Measurements from ENCODE around the gene IGSF6.
"Not testable (repeated sequence)": the region's sequence is repeated elsewhere in the genome, so short reads cannot be mapped to it uniquely, and the experiment has no call there.

IGSF6 gene

DNA sequence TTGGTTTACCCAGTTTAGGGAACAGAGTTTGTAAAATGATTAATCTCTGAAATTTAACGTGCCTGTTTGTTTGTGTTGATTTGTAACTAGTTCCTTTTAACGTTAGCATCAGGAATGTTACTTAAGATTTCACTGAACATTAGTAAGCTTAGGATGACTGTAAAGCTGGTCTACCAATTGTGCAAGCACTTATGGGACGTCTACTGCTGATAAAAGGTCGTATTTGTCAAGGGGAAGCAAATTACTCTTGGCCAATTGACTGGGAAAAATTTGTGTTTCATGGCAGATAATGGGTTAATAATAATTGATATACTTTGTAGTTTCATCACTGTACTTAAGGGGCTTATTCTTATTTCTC lies 41.2 kb downstream of the IGSF6 start:
- peaks cover 4% of the 10 kb centered on the region for H3K36me3 ChIP-seq (ENCODE audit: insufficient read depth, low read length)
- no peak overlapping the region for H3K4me3 ChIP-seq (ENCODE audit: low read depth in 1 of 2, low read length in 2 of 2)
- H3K27ac ChIP-seq (ENCODE audit: low read depth, low read length), result no peak overlapping the region
- no peaks in the 10 kb centered on the region for H3K9me3 ChIP-seq (ENCODE audit: low read length)
- H3K9ac ChIP-seq (ENCODE audit: low read length), result no peak overlapping the region
- peaks cover 22% of the 10 kb centered on the region for H3K4me1 ChIP-seq (ENCODE audit: insufficient read depth, low read length)
- H3K27me3 ChIP-seq (ENCODE audit: control insufficient read depth in 1 of 2, insufficient read depth in 2 of 2, low read length in 2 of 2), result no peaks in the 10 kb centered on the region

DNA sequence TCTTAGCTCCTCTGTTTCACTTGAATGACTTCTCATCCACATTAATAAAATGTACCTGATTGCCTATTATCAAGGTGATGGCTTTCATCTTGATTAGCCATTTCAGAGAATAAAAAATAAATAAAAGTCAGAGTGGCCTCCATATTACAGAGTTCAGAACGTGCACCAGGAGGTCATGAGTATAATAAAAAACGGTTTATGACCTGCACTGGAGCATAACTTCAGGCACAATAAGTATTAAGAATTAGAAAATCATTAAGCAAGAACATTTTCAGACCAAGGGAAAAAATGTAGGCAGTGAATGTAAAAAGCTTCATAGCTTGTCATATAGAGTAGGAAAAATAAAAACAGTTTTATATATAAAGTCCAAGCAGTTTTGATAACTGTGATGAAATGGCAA lies 41.6 kb downstream of the IGSF6 start:
- Histone ChIP-seq H3K27ac (ENCODE audit: low read depth, low read length) (no peak overlapping the region), H3K27me3 (ENCODE audit: control insufficient read depth in 1 of 2, insufficient read depth in 2 of 2, low read length in 2 of 2) (no peaks in the 10 kb centered on the region), H3K4me3 (ENCODE audit: low read depth in 1 of 2, low read length in 2 of 2) (no peak overlapping the region)

DNA sequence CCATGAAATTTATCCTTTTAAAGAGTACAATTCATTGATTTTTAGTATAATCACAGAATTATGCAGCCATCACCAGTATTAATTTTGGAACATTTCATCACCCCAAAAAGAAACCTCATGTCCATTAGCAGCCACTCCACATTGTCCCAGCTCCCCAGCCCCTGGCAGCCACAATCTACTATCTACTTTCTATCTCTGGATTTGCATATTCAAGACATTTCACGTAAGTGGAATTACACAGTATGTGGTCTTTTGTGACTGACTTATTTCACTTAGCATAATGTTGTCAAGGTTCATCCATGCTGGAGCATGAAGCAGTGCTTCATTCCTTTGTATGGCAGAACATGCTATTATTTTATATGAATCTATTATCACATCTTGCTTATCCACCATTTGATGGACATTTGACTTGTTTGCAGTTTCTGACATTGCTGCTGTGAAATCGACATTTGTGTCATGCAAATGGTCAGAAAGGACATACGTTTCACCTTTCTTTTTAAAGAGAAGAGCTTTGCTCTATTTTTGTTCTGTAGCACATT lies 42.3 kb downstream of the IGSF6 start:
- Histone ChIP-seq H3K27me3 (ENCODE audit: control insufficient read depth in 1 of 2, insufficient read depth in 2 of 2, low read length in 2 of 2) (no peaks in the 10 kb centered on the region), H3K9me3 (ENCODE audit: low read length) (no peaks in the 10 kb centered on the region), H3K27ac (ENCODE audit: low read depth, low read length) (no peak overlapping the region), H3K4me1 (ENCODE audit: insufficient read depth, low read length) (peaks cover 22% of the 10 kb centered on the region), H3K4me3 (ENCODE audit: low read depth in 1 of 2, low read length in 2 of 2) (no peak overlapping the region), H3K36me3 (ENCODE audit: insufficient read depth, low read length) (no peaks in the 10 kb centered on the region), H3K9ac (ENCODE audit: low read length) (no peak overlapping the region)

More for the DNA sequence above, 41.6 kb downstream of the IGSF6 start:
- Histone ChIP-seq H3K36me3 (ENCODE audit: insufficient read depth, low read length) (peaks cover 1% of the 10 kb centered on the region), H3K4me1 (ENCODE audit: insufficient read depth, low read length) (peaks cover 22% of the 10 kb centered on the region), H3K9me3 (ENCODE audit: low read length) (no peaks in the 10 kb centered on the region), H3K9ac (ENCODE audit: low read length) (no peak overlapping the region)

DNA sequence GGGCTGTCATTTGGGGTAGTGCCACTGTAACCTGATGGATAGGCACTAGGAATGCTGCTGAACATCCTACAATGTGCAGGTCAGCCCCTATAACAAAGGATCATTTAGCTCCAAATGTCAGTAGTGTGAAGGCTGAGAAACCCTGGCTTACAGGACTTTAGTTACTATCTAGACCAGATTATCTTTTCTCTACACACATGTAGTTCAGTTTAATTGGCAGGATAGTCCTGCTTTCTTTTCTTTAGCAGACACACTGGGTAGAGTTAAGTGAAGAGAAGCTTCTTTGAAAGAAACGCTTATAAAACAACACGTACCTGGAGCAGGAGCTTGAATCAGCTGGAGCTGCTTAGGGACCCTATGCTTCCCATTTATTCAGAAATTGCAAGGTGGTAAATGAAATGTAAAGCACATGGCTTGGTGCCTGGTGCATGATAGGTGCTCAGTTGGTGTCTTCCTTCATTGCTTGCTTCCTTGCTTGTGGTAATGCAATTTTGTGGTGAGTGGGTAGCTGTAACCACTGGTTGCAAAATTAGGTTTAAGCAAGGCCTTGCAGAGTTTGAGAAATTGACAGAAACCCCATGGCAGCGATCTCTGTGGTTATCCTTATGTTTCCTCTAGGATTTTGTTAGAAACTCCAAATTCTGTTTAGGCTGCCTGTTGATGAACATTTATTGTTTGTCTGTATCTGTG lies 43.6 kb downstream of the IGSF6 start:
- H3K27me3 ChIP-seq (ENCODE audit: control insufficient read depth in 1 of 2, insufficient read depth in 2 of 2, low read length in 2 of 2), result no peaks in the 10 kb centered on the region
- H3K27ac ChIP-seq (ENCODE audit: low read depth, low read length), result no peak overlapping the region
- H3K9me3 ChIP-seq (ENCODE audit: low read length), result no peaks in the 10 kb centered on the region
- H3K36me3 ChIP-seq (ENCODE audit: insufficient read depth, low read length), result no peaks in the 10 kb centered on the region
- H3K4me1 ChIP-seq (ENCODE audit: insufficient read depth, low read length), result peaks cover 27% of the 10 kb centered on the region
- H3K4me3 ChIP-seq (ENCODE audit: low read depth in 1 of 2, low read length in 2 of 2), result no peak overlapping the region
- no peak overlapping the region for H3K9ac ChIP-seq (ENCODE audit: low read length)

DNA sequence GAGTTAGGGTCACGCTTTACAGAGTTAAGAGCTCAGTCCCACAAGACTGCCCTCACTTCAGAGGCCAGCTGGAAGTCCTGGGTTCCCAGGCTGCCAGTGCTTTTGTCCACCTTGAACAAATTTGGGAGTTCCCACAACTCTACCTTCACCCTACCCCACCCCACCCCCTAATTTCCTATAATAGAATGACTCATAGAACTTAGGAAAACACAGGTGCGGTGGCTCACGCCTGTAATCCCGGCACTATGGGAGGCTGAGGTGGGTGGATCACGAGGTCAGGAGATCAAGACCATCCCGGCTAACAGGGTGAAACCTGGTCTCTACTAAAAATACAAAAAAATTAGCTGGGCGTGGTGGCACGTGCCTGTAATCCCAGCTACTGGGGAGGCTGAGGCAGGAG lies 46.6 kb downstream of the IGSF6 start:
- H3K4me3 ChIP-seq (ENCODE audit: low read depth in 1 of 2, low read length in 2 of 2); H3K36me3 ChIP-seq (ENCODE audit: insufficient read depth, low read length); H3K27ac ChIP-seq (ENCODE audit: low read depth, low read length); H3K9me3 ChIP-seq (ENCODE audit: low read length); H3K27me3 ChIP-seq (ENCODE audit: control insufficient read depth in 1 of 2, insufficient read depth in 2 of 2, low read length in 2 of 2); H3K9ac ChIP-seq (ENCODE audit: low read length): not testable (repeated sequence)
- H3K4me1 ChIP-seq (ENCODE audit: insufficient read depth, low read length), result peaks cover 23% of the 10 kb centered on the region

DNA sequence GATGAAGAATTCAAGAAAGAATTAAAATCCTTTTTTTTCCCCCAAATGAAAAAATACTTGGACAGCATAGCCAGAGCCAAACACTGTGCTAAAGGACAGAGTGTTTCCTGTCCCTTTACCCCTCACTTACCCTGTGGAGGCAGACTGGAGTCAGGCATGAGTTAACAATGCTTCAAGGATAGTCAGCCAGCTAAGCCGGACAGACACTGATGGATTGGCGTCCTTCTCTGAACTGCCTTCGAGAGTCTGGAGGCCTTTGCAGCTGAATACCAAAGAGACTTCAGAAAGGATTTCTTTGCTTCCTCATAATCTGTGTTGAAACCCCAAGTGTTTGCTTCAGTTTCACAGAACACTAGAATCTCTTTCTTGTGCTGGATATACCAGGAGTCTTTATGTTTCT lies 48.5 kb downstream of the IGSF6 start:
- Histone ChIP-seq H3K36me3 (ENCODE audit: insufficient read depth, low read length) (no peaks in the 10 kb centered on the region), H3K9ac (ENCODE audit: low read length) (no peak overlapping the region), H3K27ac (ENCODE audit: low read depth, low read length) (no peak overlapping the region), H3K4me1 (ENCODE audit: insufficient read depth, low read length) (peaks cover 18% of the 10 kb centered on the region), H3K27me3 (ENCODE audit: control insufficient read depth in 1 of 2, insufficient read depth in 2 of 2, low read length in 2 of 2) (no peaks in the 10 kb centered on the region), H3K4me3 (ENCODE audit: low read depth in 1 of 2, low read length in 2 of 2) (no peak overlapping the region), H3K9me3 (ENCODE audit: low read length) (no peaks in the 10 kb centered on the region)

DNA sequence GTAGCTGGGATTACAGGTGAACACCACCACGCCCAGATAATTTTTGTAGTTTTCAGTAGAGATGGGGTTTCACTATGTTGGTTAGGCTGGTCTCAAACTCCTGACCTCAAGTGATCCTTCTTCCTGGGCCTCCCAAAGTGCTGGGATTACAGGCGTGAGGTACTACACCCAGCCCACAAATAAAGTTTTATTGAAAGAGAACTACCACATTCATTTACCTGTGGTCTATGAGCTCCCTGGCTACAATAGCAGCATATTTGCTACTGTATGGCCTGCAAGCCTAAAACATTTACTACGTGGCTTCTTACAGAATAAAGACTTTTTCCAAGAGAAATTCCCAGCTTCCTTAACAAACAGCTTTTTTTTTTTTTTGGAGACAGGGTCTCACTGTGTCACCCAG lies 49.6 kb downstream of the IGSF6 start:
- no peak overlapping the region for H3K4me3 ChIP-seq (ENCODE audit: low read depth in 1 of 2, low read length in 2 of 2)
- H3K9ac ChIP-seq (ENCODE audit: low read length), result no peak overlapping the region
- H3K36me3 ChIP-seq (ENCODE audit: insufficient read depth, low read length), result no peaks in the 10 kb centered on the region
- H3K27me3 ChIP-seq (ENCODE audit: control insufficient read depth in 1 of 2, insufficient read depth in 2 of 2, low read length in 2 of 2), result no peaks in the 10 kb centered on the region
- H3K9me3 ChIP-seq (ENCODE audit: low read length), result no peaks in the 10 kb centered on the region
- H3K4me1 ChIP-seq (ENCODE audit: insufficient read depth, low read length), result peaks cover 25% of the 10 kb centered on the region
- H3K27ac ChIP-seq (ENCODE audit: low read depth, low read length), result no peak overlapping the region

DNA sequence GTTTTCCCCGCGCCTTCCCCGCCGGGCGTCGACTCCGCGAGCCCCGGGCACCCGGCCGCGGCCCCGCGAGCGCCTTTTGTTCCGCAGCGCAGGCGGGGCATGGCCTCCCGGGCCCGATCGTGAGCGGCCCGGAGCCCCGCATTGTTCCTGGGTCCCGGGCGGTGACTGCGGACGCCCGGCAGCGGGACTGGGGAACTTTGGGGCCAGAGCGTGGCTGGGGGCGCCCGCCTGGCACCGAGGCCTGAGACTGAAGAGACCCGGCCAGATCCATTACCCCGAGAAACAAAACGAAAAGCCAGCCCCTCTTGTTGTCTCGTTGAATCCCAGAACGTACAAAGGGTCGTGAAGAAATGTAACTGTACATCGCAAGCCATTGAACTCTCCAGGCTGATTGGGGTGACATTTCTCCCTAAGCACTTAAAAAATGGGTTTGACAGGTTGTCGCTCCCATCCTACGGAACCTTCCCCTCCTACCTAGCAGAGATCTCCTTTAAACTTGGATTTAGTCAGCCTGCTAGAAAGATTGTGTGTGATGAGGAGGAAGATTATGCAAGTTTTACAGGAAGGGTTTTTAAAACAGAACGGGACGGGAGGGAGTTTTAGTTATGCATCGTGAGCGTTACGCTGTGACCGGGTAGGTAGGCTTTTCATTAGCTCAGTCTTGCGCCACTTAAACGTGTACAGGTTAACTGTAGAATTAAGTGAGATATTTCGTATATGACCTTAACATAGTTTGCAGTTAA lies 52.2 kb downstream of the IGSF6 start:
- H3K27me3 ChIP-seq (ENCODE audit: control insufficient read depth in 1 of 2, insufficient read depth in 2 of 2, low read length in 2 of 2), result no peaks in the 10 kb centered on the region
- H3K27ac ChIP-seq (ENCODE audit: low read depth, low read length), result peak overlapping the region; percentile 92
- H3K9ac ChIP-seq (ENCODE audit: low read length), result peak overlapping the region; percentile 85
- no peaks in the 10 kb centered on the region for H3K36me3 ChIP-seq (ENCODE audit: insufficient read depth, low read length)
- H3K4me1 ChIP-seq (ENCODE audit: insufficient read depth, low read length), result peaks cover 25% of the 10 kb centered on the region
- peak overlapping the region; percentile 84 to 93 for H3K4me3 ChIP-seq (ENCODE audit: low read depth in 1 of 2, low read length in 2 of 2)
- no peaks in the 10 kb centered on the region for H3K9me3 ChIP-seq (ENCODE audit: low read length)

DNA sequence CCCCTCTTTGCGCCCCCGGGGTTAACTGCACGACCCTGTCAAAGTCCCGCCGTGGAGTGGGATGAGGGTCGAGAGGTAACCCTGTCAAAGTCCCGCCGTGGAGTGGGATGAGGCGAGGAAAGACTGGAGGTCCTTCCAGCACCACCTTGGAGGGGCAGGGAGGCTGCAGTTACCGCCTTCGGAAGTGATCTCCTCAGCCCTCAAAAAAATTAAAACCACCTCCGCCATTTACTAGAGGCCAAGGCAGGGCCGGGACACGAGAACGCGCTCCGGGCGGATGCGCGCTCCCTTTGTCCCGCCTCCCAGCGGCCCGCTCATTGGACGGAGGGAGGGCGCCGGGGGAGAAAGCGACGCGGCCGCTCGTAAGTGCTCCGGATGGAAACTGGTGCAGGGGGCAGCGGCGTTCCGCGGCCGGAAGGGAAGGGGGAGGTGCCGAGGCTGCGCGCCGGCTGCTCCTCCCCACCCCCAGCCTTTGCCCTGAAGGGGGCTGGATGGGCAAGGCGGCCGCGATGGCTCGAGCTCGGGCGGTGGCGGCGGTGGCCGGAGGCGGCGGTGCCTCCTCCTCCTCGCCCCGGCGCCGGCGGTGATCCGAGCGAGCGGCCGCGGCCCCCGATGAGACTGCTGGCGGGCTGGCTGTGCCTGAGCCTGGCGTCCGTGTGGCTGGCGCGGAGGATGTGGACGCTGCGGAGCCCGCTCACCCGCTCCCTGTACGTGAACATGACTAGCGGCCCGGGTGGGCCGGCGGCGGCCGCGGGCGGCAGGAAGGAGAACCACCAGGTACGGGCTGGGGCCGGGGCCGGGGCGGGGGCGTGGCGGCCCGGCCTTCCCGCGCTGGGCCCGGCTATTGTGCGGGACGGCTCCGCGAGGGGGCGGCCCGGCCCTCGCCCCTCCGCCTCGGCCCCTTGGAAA lies 53.0 kb downstream of the IGSF6 start, which contains the start of gene METTL9:
Gene METTL9, plus strand, starts transcription at position 456 of the 909 bp plus-strand sequence. Its CDS starts 157 bp downstream, at position 613.
- H3K27ac ChIP-seq (ENCODE audit: low read depth, low read length), result peak within 1 kb of the TSS; percentile 92
- no peaks in the 10 kb centered on the region for H3K36me3 ChIP-seq (ENCODE audit: insufficient read depth, low read length)
- H3K4me3 ChIP-seq (ENCODE audit: low read depth in 1 of 2, low read length in 2 of 2), result peak within 1 kb of the TSS; percentile 84 to 93
- no peaks in the 10 kb centered on the region for H3K27me3 ChIP-seq (ENCODE audit: control insufficient read depth in 1 of 2, insufficient read depth in 2 of 2, low read length in 2 of 2)
- peak within 1 kb of the TSS; percentile 94 for H3K9ac ChIP-seq (ENCODE audit: low read length)
- H3K4me1 ChIP-seq (ENCODE audit: insufficient read depth, low read length), result peaks cover 24% of the 10 kb centered on the region
- H3K9me3 ChIP-seq (ENCODE audit: low read length), result no peaks in the 10 kb centered on the region

DNA sequence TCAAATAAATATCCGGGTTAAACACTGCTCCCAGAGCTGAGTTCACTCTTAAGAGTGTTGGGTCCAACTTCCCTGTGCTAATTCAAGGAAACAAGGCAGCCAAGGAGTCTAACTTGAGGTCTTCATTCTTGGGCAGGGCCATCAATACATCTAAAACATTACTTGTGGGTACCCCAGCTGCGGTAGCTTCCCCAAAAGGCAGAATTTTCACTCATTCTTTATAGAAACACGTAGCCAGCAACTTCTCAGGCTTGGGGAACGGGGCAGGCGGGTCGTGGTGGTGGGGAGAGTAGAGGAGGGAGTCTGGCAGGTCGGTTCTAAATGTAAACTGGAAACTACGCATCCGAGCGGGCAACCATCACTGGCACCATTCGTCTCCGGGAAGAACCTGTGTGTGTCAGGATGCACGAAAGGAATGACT lies 53.7 kb downstream of the IGSF6 start:
- H3K9ac ChIP-seq (ENCODE audit: low read length), result peak overlapping the region; percentile 94
- H3K9me3 ChIP-seq (ENCODE audit: low read length), result no peaks in the 10 kb centered on the region
- H3K36me3 ChIP-seq (ENCODE audit: insufficient read depth, low read length), result no peaks in the 10 kb centered on the region
- no peaks in the 10 kb centered on the region for H3K27me3 ChIP-seq (ENCODE audit: control insufficient read depth in 1 of 2, insufficient read depth in 2 of 2, low read length in 2 of 2)
- peak overlapping the region; percentile 88 for H3K27ac ChIP-seq (ENCODE audit: low read depth, low read length)
- H3K4me3 ChIP-seq (ENCODE audit: low read depth in 1 of 2, low read length in 2 of 2), result peak overlapping the region; percentile 84 to 93
- H3K4me1 ChIP-seq (ENCODE audit: insufficient read depth, low read length), result peaks cover 20% of the 10 kb centered on the region

DNA sequence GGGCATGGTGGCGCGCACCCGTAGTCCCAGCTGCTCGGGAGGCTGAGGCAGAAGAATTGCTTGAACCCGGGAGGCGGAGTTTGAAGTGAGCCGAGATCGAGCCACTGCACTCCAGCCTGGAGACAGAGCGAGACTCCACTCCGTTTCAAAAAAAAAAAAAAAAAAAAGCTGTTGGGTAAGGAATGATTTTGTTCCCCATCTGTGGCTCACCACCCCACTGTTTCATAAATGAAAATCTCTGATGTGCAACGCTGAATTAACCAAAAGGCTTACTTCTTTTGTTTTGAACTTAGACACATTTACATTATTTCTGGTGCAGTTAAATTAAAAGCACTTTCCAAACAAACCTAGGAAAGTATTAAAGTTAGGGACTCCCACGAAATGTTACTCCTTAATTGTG lies 54.2 kb downstream of the IGSF6 start:
- H3K4me1 ChIP-seq (ENCODE audit: insufficient read depth, low read length), result peaks cover 20% of the 10 kb centered on the region
- no peaks in the 10 kb centered on the region for H3K9me3 ChIP-seq (ENCODE audit: low read length)
- peak overlapping the region; percentile 84 to 93 for H3K4me3 ChIP-seq (ENCODE audit: low read depth in 1 of 2, low read length in 2 of 2)
- H3K27me3 ChIP-seq (ENCODE audit: control insufficient read depth in 1 of 2, insufficient read depth in 2 of 2, low read length in 2 of 2), result no peaks in the 10 kb centered on the region
- H3K27ac ChIP-seq (ENCODE audit: low read depth, low read length), result peak overlapping the region; percentile 17
- H3K9ac ChIP-seq (ENCODE audit: low read length), result no peak overlapping the region
- H3K36me3 ChIP-seq (ENCODE audit: insufficient read depth, low read length), result no peaks in the 10 kb centered on the region
